MCF 10A (cell line): ENCODE results near the gene PMP22. TPM values are rescaled to one million over a fixed set of nuclear protein-coding genes. Genes with fewer than 3 reads are reported as not detected.

ENCODE experiments used
- BruUV-seq: library from RNA; stranded (reverse); fragments of 400-500 nt; replicated peaks from 2 replicates; lab custom pipeline; 2021; lab: Mats Ljungman, UMichigan
- CTCF ChIA-PET: fragments of 300-600 bp; sonication (Branson Sonifier 250); formaldehyde crosslinking; extraction: SDS; loops from one replicate; lab custom pipeline; 2021; ENCODE audit warnings: antibody characterized with exemption, inconsistent platforms; lab: Yijun Ruan, JAX
- POLR2A ChIA-PET: fragments of 300-600, 350-650 bp; sonication (Branson Sonifier 250); formaldehyde crosslinking; extraction: SDS; loops from one replicate; lab custom pipeline; 2020; ENCODE audit warnings: antibody characterized with exemption, inconsistent platforms; lab: Yijun Ruan, JAX
- DNase-seq: peaks from one replicate; pipeline ENCODE4 v3.0.0-alpha.2; 2018; ENCODE audit not compliant: unreplicated experiment
- H3K27ac Mint-ChIP-seq: one replicate; pipeline ENCODE4 v1.8.0; 2022; ENCODE audit warnings: mild to moderate bottlenecking, low read depth, mixed read lengths; ENCODE audit not compliant: unreplicated experiment
- H3K27me3 Mint-ChIP-seq: one replicate; pipeline ENCODE4 v1.8.0; 2022; ENCODE audit warnings: mixed read lengths; ENCODE audit not compliant: insufficient read depth, unreplicated experiment
- H3K36me3 Mint-ChIP-seq: one replicate; pipeline ENCODE4 v1.8.0; 2022; ENCODE audit warnings: mild to moderate bottlenecking, moderate library complexity, mixed read lengths; ENCODE audit not compliant: insufficient read depth, unreplicated experiment
- H3K4me1 Mint-ChIP-seq: one replicate; pipeline ENCODE4 v1.8.0; 2022; ENCODE audit warnings: mixed read lengths; ENCODE audit not compliant: insufficient read depth, unreplicated experiment
- H3K4me3 Mint-ChIP-seq: one replicate; pipeline ENCODE4 v1.8.0; 2022; ENCODE audit warnings: mild to moderate bottlenecking, moderate library complexity, mixed read lengths; ENCODE audit not compliant: unreplicated experiment
- H3K9me3 Mint-ChIP-seq: one replicate; pipeline ENCODE4 v1.8.0; 2022; ENCODE audit warnings: mixed read lengths; ENCODE audit not compliant: unreplicated experiment
- CTCF ChIP-seq: fragments of 200-600 bp; IDR thresholded peaks from one replicate; pipeline ENCODE4 v1.8.0; 2022; ENCODE audit warnings: antibody characterized with exemption, mild to moderate bottlenecking; ENCODE audit not compliant: unreplicated experiment
- intact Hi-C: fragments of 100-400 bp; cut with micrococcal nuclease; formaldehyde crosslinking; loops from 2 replicates; pipeline ENCODE4 v1.14.1; 2022
- total RNA-seq: library from RNA; stranded (reverse); gene quantifications from 2 replicates; pipeline ENCODE4 v1.2.3, GENCODE V29; 2022

The PMP22 gene
- total RNA-seq, 1 experiment from 2014 or later: 0.44 TPM

DNA sequence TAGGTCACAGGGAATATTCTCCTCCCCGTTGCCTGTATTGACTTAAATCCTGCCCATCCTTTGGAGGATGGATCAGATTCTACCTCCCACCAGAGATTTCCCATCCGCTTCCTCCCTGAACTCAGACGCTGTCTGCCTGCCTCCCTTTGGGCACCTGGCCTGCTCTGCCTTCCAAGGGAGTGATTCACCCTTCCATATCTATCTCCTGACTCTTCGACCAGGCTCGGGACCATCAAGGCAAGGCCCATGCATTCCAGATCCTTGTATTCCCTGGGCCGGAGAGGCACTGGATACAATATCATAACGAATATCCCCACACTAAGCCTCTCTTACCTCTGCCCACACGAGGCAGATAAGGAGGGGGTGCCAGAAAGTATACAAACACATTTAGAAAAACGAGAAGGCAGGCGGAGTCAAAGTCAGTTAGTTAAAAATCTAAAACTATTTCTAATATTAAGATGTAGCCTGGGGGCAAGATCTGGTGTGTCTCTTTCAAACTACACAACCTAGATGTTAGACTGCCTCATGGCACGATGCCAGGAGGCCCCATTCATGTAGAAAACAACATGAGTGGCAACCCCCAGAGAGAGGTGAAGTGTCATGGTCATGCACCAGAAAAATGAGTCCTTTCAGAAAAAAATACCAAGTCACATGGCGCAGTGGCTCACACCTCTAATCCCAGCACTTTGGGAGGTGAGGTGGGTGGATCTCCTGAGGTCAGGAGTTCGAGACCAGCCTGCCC, 9.2 kb downstream of the PMP22 start:
- Mint-ChIP-seq H3K36me3 (no peaks in the 10 kb centered on the region), H3K9me3 (no peaks in the 10 kb centered on the region), H3K4me1 (peaks cover 6% of the 10 kb centered on the region), H3K27ac (no peak overlapping the region), H3K27me3 (no peaks in the 10 kb centered on the region), H3K4me3 (no peak overlapping the region)
- no peak for TF ChIP-seq CTCF
- intact Hi-C loops: no loop called here
- ChIA-PET POLR2A (no interaction called here), CTCF (interaction anchor here (0.6 to 4.3 kb wide), 11 partner anchors 8 to 1194 kb away, joined by 3 to 43 read pairs (median 4); no protein-coding TSS in a partner anchor)
- no TSS peak for BruUV-seq
- DNase-seq: no peak

- H3K27me3 Mint-ChIP-seq: no peaks in the 10 kb centered on the region
- no peak overlapping the region for H3K27ac Mint-ChIP-seq
- ChIA-PET CTCF (interaction anchor here (0.9 kb wide), 1 partner anchor 253 kb away, joined by 3 read pairs; no protein-coding TSS in a partner anchor), POLR2A (no interaction called here)
- intact Hi-C loops: no loop called here
- no peak overlapping the region for H3K4me3 Mint-ChIP-seq
- no peaks in the 10 kb centered on the region for H3K4me1 Mint-ChIP-seq
- TF ChIP-seq CTCF: no peak
- H3K36me3 Mint-ChIP-seq: no peaks in the 10 kb centered on the region
- H3K9me3 Mint-ChIP-seq: no peaks in the 10 kb centered on the region
- DNase-seq: no peak
- BruUV-seq: no TSS peak
Measured at GRCh38 chr17:15250135-15250860, 14.8 kb downstream of the PMP22 start.

- H3K4me3 Mint-ChIP-seq: no peak overlapping the region
- no peaks in the 10 kb centered on the region for H3K27me3 Mint-ChIP-seq
- CTCF ChIA-PET: interaction anchor here (1.0 to 3.5 kb wide), 4 partner anchors 9 to 254 kb away, joined by 3 to 43 read pairs (median 12); no protein-coding TSS in a partner anchor
- POLR2A ChIA-PET: no interaction called here
- TF ChIP-seq CTCF: no peak
- no peaks in the 10 kb centered on the region for H3K36me3 Mint-ChIP-seq
- BruUV-seq: no TSS peak
- intact Hi-C loops: no loop called here
- no peaks in the 10 kb centered on the region for H3K4me1 Mint-ChIP-seq
- H3K9me3 Mint-ChIP-seq: no peaks in the 10 kb centered on the region
- H3K27ac Mint-ChIP-seq: no peak overlapping the region
- DNase-seq: no peak
Measured at GRCh38 chr17:15249487-15249886, 15.6 kb downstream of the PMP22 start.

- peak; percentile 38 for TF ChIP-seq CTCF
- Mint-ChIP-seq H3K4me3 (no peak overlapping the region), H3K27ac (no peak overlapping the region), H3K27me3 (no peaks in the 10 kb centered on the region), H3K4me1 (no peaks in the 10 kb centered on the region), H3K9me3 (no peaks in the 10 kb centered on the region), H3K36me3 (no peaks in the 10 kb centered on the region)
- no TSS peak for BruUV-seq
- CTCF ChIA-PET: interaction anchor here (0.5 to 3.5 kb wide), 9 partner anchors 10 to 255 kb away, joined by 3 to 43 read pairs (median 3); no protein-coding TSS in a partner anchor
- intact Hi-C loops: no loop called here
- POLR2A ChIA-PET: no interaction called here
- DNase-seq: peak; percentile 35
Measured at GRCh38 chr17:15247891-15248529, 17.1 kb downstream of the PMP22 start.
